Psoas muscle (tissue), 8 donors: ENCODE data around the gene TDRD9. TPM values are rescaled to one million over a fixed set of nuclear protein-coding genes. Genes with fewer than 3 reads are reported as not detected.

ENCODE experiments used
- ATAC-seq, 4 donors: fragments of 200-7000 bp; cut with Tn5 transposase; one replicate each; pipeline ENCODE4 v1.9.1; 2020; ENCODE audit warnings: moderate library complexity in 3 of 4, mild to moderate bottlenecking in 2 of 4
- DNase-seq, 2 donors: peaks; one replicate each; pipeline ENCODE4 v3.0.0-alpha.2; 2020
- H3K27ac ChIP-seq: fragments of 200-600 bp; one replicate; pipeline ENCODE4 v1.8.0; 2022
- H3K27me3 ChIP-seq, 3 donors: fragments of 200-600 bp in 1 of 3; one replicate each; pipeline versions ENCODE4 v1.6.1 to v1.8.0; 2013 to 2022; ENCODE audit warnings: low read length in 2 of 3, mild to moderate bottlenecking in 2 of 3, moderate library complexity in 1 of 3; ENCODE audit not compliant: insufficient read depth in 3 of 3
- H3K36me3 ChIP-seq, 2 donors: fragments of 200-600 bp in 1 of 2; one replicate each; pipeline versions ENCODE4 v1.6.1 to v1.8.0; 2013 to 2022; ENCODE audit warnings: low read depth in 1 of 2, mild to moderate bottlenecking in 1 of 2, moderate library complexity in 1 of 2; ENCODE audit not compliant: insufficient read depth in 1 of 2
- H3K4me1 ChIP-seq: fragments of 200-600 bp; one replicate; pipeline ENCODE4 v1.8.0; 2022
- H3K4me3 ChIP-seq: fragments of 200-600 bp; one replicate; pipeline ENCODE4 v1.8.0; 2022; ENCODE audit warnings: mild to moderate bottlenecking
- H3K9me3 ChIP-seq: fragments of 200-600 bp; one replicate; pipeline ENCODE4 v1.8.0; 2022
- CTCF ChIP-seq: fragments of 200-600 bp; IDR thresholded peaks from one replicate; pipeline ENCODE4 v1.8.0; 2022; ENCODE audit warnings: antibody characterized with exemption
- WGBS, 3 donors: extraction: QIAGEN DNeasy Blood & Tissue Kit; methylation state at CpG; one replicate each; pipeline versions ENCODE4 v1.1.6 to v1.1.7; 2013; 5-methylcytosine and 5-hydroxymethylcytosine counted together
- intact Hi-C, 2 donors: fragments of 100-400 bp; cut with DNase I; formaldehyde crosslinking; loops; one replicate each; pipeline versions ENCODE4 v1.11.0 to v1.14.2; 2022
- polyA plus RNA-seq, 3 donors: library from polyadenylated mRNA; stranded (reverse); fragments of 200-250 nt; gene quantifications; one replicate each; pipeline ENCODE4 v1.2.3, GENCODE V29; 2013
- total RNA-seq, 4 donors: library from RNA; stranded (reverse); fragmentation: NEBNext Ultra II Directional in 2 of 4; extraction: Animal tissue kit (Norgen Biotek cat#: 25700) in 2 of 4; gene quantifications; one replicate each; pipeline versions ENCODE4 v1.2.1 to v1.2.4, GENCODE V29; 2021 to 2023
- donor health status: healthy with polysubstance abuse.
- donor health status: DM: no; HTN: no; CAD: no; lungs with moderate emphysema.
- donor health status: Bipolar disorder and iron deficiency.
- donor health status: healthy.
- donor health status: DM: yes; HTN: yes; CAD: no.
- donor health status: DM: no; HTN: no; CAD: no.
- donor health status: DM: no; HTN: no; CAD: no.
- donor health status: DM: yes; HTN: yes; CAD: no.

TDRD9 gene
- total and polyA plus RNA-seq, 7 donors, result 0.13 to 1.3 (median 0.31) TPM

- WGBS, 3 donors, result 62 to 73% (median 68%) methylated on average over 3 of the region's 3 CpGs
Measured at GRCh38 chr14:104011824-104012517, 83.7 kb downstream of the TDRD9 start.

GRCh38 chr14:104014764-104015163 is 86.5 kb downstream of the TDRD9 start:
- 87 to 90% (median 89%) methylated on average over 5 of the region's 5 CpGs for WGBS, 3 donors
- Histone ChIP-seq H3K27ac (no peak overlapping the region), H3K9me3 (no peaks in the 10 kb centered on the region), H3K4me3 (no peak overlapping the region), H3K4me1 (no peaks in the 10 kb centered on the region), H3K36me3 (no peaks in the 10 kb centered on the region), H3K27me3 (peaks cover 0 to 4% (median 0%) of the 10 kb centered on the region in 3 donors)
- no peak for ATAC-seq
- intact Hi-C loops, result no loop called here
- no peak for TF ChIP-seq CTCF
- no peak for DNase-seq

More at GRCh38 chr14:104011824-104012517, 83.7 kb downstream of the TDRD9 start:
- Histone ChIP-seq H3K4me3 (no peak overlapping the region), H3K4me1 (no peaks in the 10 kb centered on the region), H3K9me3 (no peaks in the 10 kb centered on the region), H3K36me3 (no peaks in the 10 kb centered on the region), H3K27me3 (no peaks in the 10 kb centered on the region), H3K27ac (no peak overlapping the region)
- TF ChIP-seq CTCF, result no peak
- no peak for DNase-seq
- ATAC-seq, result no peak
- intact Hi-C loops, result no loop called here

- Histone ChIP-seq H3K9me3 (no peaks in the 10 kb centered on the region), H3K36me3 (no peaks in the 10 kb centered on the region), H3K4me1 (no peaks in the 10 kb centered on the region), H3K27me3 (peaks cover 0 to 13% (median 0%) of the 10 kb centered on the region in 3 donors), H3K4me3 (no peak overlapping the region), H3K27ac (no peak overlapping the region)
- intact Hi-C loops, result no loop called here
- DNase-seq (no peak), ATAC-seq (peak; percentile 44 to 86 (median 61))
- no peak for TF ChIP-seq CTCF
- WGBS, 3 donors, result 52 to 63% (median 57%) methylated on average over 11 of the region's 11 CpGs
Measured at GRCh38 chr14:104016873-104017650, 88.8 kb downstream of the TDRD9 start.

GRCh38 chr14:104019029-104019428 is 90.8 kb downstream of the TDRD9 start:
- Histone ChIP-seq H3K27ac (no peak overlapping the region), H3K4me3 (no peak overlapping the region), H3K36me3 (no peaks in the 10 kb centered on the region), H3K4me1 (no peaks in the 10 kb centered on the region), H3K9me3 (no peaks in the 10 kb centered on the region), H3K27me3 (peaks cover 0 to 13% (median 0%) of the 10 kb centered on the region in 3 donors)
- TF ChIP-seq CTCF, result no peak
- no peak for DNase-seq
- ATAC-seq, result no peak
- WGBS, 3 donors, result 93 to 98% (median 97%) methylated on average over 1 of the region's 1 CpG
- intact Hi-C loops, result no loop called here
